Measurements from ENCODE around the gene DALRD3.

The DALRD3 gene

DNA sequence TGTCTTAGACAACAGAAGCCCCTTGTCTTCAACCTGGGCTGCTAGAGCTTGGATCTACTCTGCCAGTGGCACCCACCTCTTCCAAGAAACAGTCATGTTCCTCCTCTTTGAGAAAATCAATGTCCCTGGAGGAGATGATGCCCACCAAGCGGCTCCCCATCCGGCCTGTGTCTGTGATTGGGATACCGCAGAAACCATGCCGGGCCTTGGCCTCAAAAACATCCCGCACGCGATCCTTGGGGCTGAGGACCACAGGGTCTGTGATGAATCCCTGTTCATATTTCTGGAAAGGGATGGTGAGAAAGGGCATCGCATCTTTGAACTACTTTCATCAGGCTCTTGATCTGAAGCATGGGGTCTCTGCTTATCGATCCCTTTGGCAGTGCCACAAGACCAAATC is 9.3 kb upstream of the DALRD3 start:
- no peak for TF ChIP-seq CTCF (IDR thresholded peaks at IDR 0.05; ENCODE audit: control extremely low read depth, extremely low read depth, low read depth, missing control alignments)
- CTCF ChIA-PET, result no interaction called here
- POLR2A ChIA-PET, result interaction anchor here (1.1 kb wide), 1 partner anchor 20 kb away, joined by 3 read pairs; the partner anchor contains the start of gene WDR6

DNA sequence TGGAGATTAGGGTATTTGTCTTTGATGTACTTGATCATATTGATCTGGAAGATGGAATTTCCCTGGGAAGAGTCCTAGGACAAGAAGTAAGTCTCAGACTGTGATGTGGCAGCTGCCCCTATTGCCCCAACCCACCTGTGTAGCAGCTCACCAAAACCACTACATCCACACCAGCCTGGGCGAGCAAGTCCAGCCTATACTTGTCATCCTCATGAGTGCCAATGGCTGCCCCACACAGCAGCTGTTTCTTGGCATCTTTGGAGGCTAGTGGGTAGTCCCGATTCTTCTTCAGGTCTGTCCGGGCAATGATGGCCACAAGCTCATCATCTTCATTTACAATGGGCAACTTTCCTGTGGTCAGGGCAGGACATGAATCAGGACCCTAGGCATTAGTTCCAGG is 8.2 kb upstream of the DALRD3 start:
- DNase-seq (ENCODE audit: extremely low spot score), result no peak
- POLR2A ChIA-PET, result interaction anchor here (0.6 to 1.7 kb wide), 3 partner anchors 14 to 125 kb away, joined by 3 to 7 read pairs (median 5); partner anchors contain the start of gene WDR6
- TF ChIP-seq CTCF (IDR thresholded peaks at IDR 0.05; ENCODE audit: control extremely low read depth, extremely low read depth, low read depth, missing control alignments), result no peak
- CTCF ChIA-PET, result interaction anchor here (1.5 kb wide), 1 partner anchor 33 kb away, joined by 3 read pairs; no protein-coding TSS in a partner anchor

More for the DNA sequence above, 9.3 kb upstream of the DALRD3 start:
- DNase-seq (ENCODE audit: extremely low spot score), result no peak

- POLR2A ChIA-PET, result interaction anchor here (1.0 to 1.7 kb wide), 2 partner anchors 13 to 19 kb away, joined by 4 to 7 read pairs; partner anchors contain the start of gene WDR6
- TF ChIP-seq CTCF (IDR thresholded peaks at IDR 0.05; ENCODE audit: control extremely low read depth, extremely low read depth, low read depth, missing control alignments), result no peak
- CTCF ChIA-PET, result interaction anchor here (1.1 to 2.9 kb wide), 3 partner anchors 33 to 68 kb away, joined by 3 to 11 read pairs (median 3); partner anchors contain the start of gene QRICH1
- DNase-seq (ENCODE audit: extremely low spot score), result no peak
Measured at GRCh38 chr3:49025793-49026520, 7.6 kb upstream of the DALRD3 start.

DNA sequence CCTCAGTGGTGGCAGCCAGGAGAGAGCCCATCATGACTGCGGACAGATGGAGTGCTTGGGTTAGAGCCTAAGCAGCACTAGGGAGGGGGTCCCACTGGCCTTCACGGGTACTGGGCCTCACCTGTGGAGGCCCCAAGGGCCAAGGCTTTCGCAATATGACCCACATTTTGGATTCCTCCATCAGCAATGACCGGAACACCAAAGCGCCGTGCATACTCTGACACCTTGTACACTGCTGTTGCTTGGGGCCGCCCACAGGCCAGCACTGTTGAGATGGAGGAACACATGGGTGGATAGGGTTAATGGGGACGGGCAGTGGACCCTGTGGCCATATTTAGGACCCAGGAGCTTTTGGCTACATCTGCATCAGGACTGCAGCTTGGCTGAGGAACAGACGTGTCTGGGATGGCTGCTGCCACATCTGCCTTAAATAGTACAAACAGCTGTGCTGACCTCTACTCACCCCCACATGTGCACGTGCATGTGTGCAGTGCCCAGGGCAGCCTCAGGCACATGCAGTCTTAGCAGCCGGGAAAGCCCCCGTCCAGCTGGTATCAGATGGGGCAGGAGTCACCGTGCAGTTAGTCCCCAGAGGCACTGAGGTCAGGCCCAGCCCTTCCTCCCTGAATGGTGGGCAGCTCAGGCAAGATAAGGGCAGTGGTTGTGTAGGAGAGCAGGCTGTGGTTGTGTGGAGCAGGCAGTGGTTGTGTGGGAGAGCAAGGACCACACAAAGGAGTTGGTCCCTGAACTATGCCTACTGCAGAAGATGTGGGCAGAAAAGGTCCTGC is 6.8 kb upstream of the DALRD3 start:
- DNase-seq (ENCODE audit: extremely low spot score), result no peak
- CTCF ChIA-PET, result interaction anchor here (1.1 to 8.3 kb wide), 3 partner anchors 16 to 69 kb away, joined by 3 to 131 read pairs (median 11); partner anchors contain the start of genes QRICH1 and WDR6
- TF ChIP-seq CTCF (IDR thresholded peaks at IDR 0.05; ENCODE audit: control extremely low read depth, extremely low read depth, low read depth, missing control alignments), result no peak
- POLR2A ChIA-PET, result interaction anchor here (0.6 to 1.7 kb wide), 3 partner anchors 13 to 25 kb away, joined by 3 to 7 read pairs (median 4); partner anchors contain the start of gene WDR6

DNA sequence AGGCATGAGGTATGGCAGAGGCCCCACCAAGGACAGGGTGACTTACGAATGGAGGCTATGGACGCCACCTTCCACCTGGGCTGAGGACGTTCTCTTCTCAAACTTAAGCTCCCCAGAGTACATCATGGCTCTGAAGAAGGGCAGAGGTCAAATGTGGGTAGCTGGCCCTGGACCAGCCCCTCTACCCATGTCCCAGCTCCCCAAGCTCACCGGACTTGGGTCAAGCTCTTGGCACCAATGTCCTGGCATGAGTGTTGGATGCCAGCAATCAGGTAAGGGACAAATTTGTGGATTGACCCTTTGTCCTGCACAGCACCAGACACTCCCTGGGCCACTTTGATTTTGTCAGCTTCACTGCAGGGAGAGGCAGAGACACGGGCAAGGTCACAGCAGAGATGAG is 6.1 kb upstream of the DALRD3 start:
- no peak for TF ChIP-seq CTCF (IDR thresholded peaks at IDR 0.05; ENCODE audit: control extremely low read depth, extremely low read depth, low read depth, missing control alignments)
- CTCF ChIA-PET, result interaction anchor here (2.9 to 8.3 kb wide), 2 partner anchors 15 to 37 kb away, joined by 11 to 131 read pairs; partner anchors contain the start of gene WDR6
- DNase-seq (ENCODE audit: extremely low spot score), result no peak
- POLR2A ChIA-PET, result no interaction called here

- POLR2A ChIA-PET, result no interaction called here
- CTCF ChIA-PET, result interaction anchor here (2.9 to 8.3 kb wide), 2 partner anchors 14 to 36 kb away, joined by 11 to 131 read pairs; partner anchors contain the start of gene WDR6
- no peak for TF ChIP-seq CTCF (IDR thresholded peaks at IDR 0.05; ENCODE audit: control extremely low read depth, extremely low read depth, low read depth, missing control alignments)
- no peak for DNase-seq (ENCODE audit: extremely low spot score)
Measured at GRCh38 chr3:49023775-49024174, 5.4 kb upstream of the DALRD3 start.
